Measurements from ENCODE around the gene PKP1.
A peak's percentile ranks its signal among the peaks of the same experiment; 100 is the strongest.

The PKP1 gene

GRCh38 chr1:201332616-201333335 is 49.5 kb downstream of the PKP1 start:
- no peak for DNase-seq

- no peak for DNase-seq
These were observed 51.2 kb downstream of the PKP1 start for GRCh38 chr1:201334325-201335173.

GRCh38 chr1:201335174-201335870 is 52.0 kb downstream of the PKP1 start:
- no peak for DNase-seq

- DNase-seq: no peak
These were observed 52.6 kb downstream of the PKP1 start for GRCh38 chr1:201335901-201336300.

GRCh38 chr1:201336711-201337450 is 53.6 kb downstream of the PKP1 start:
- DNase-seq: no peak

- DNase-seq: no peak
These were observed 58.1 kb downstream of the PKP1 start for GRCh38 chr1:201341377-201341776.

GRCh38 chr1:201344206-201345080 is 61.1 kb downstream of the PKP1 start:
- DNase-seq: no peak

GRCh38 chr1:201345081-201345355 is 61.7 kb downstream of the PKP1 start:
- DNase-seq: no peak

- DNase-seq: peak in 1 of 2 experiments; percentile 8
These were observed 63.1 kb downstream of the PKP1 start for GRCh38 chr1:201346337-201346939.

GRCh38 chr1:201346987-201347386 is 63.7 kb downstream of the PKP1 start:
- DNase-seq: no peak

- DNase-seq: no peak
These were observed 64.3 kb downstream of the PKP1 start for GRCh38 chr1:201347498-201348210.

- peak; percentile 27 to 43 for DNase-seq
These were observed 64.9 kb downstream of the PKP1 start for GRCh38 chr1:201348211-201348566.

GRCh38 chr1:201349092-201349491 is 65.8 kb downstream of the PKP1 start:
- no peak for DNase-seq

GRCh38 chr1:201350361-201350725 is 67.0 kb downstream of the PKP1 start:
- DNase-seq: no peak

- no peak for DNase-seq
These were observed 67.6 kb downstream of the PKP1 start for GRCh38 chr1:201350884-201351283.

- no peak for DNase-seq
These were observed 68.3 kb downstream of the PKP1 start for GRCh38 chr1:201351617-201352016.

GRCh38 chr1:201353186-201353940 is 70.1 kb downstream of the PKP1 start:
- DNase-seq: no peak

GRCh38 chr1:201354151-201354900 is 71.0 kb downstream of the PKP1 start:
- DNase-seq: no peak

GRCh38 chr1:201354901-201355295 is 71.6 kb downstream of the PKP1 start:
- DNase-seq: no peak

GRCh38 chr1:201355471-201355870 is 72.2 kb downstream of the PKP1 start:
- DNase-seq: no peak
